Measurements from ENCODE around the gene ADAD1. TPM values are rescaled to one million over a fixed set of nuclear protein-coding genes. Genes with fewer than 3 reads are reported as not detected.
"Not testable (repeated sequence)": the region's sequence is repeated elsewhere in the genome, so short reads cannot be mapped to it uniquely, and the experiment has no call there.

ADAD1 gene
- total RNA-seq, 3 donors from 2014 or later = not detected

- intact Hi-C loops (cut with DNase I; ENCODE audit: low total_unique reads) = no loop called here
- Histone ChIP-seq H3K4me3 (no peak overlapping the region), H3K27ac (no peak overlapping the region), H3K9me3 (no peaks in the 10 kb centered on the region), H3K27me3 (no peaks in the 10 kb centered on the region), H3K4me1 (no peaks in the 10 kb centered on the region), H3K36me3 (peaks cover 3% of the 10 kb centered on the region)
- DNase-seq (ENCODE audit: low spot score in 2 of 2) = no peak
- TF ChIP-seq CTCF (IDR thresholded peaks at IDR 0.05) = no peak
- no peak for TF ChIP-seq POLR2A (IDR thresholded peaks at IDR 0.05)
- no peak for TF ChIP-seq POLR2AphosphoS5 (IDR thresholded peaks at IDR 0.05)
Observed at GRCh38 chr4:122346036-122346435, 32.8 kb upstream of the ADAD1 start.

- H3K36me3 ChIP-seq = peaks cover 3% of the 10 kb centered on the region
- H3K4me3 ChIP-seq = no peak overlapping the region
- DNase-seq (ENCODE audit: low spot score in 2 of 2) = no peak
- H3K27ac ChIP-seq = no peak overlapping the region
- intact Hi-C loops (cut with DNase I; ENCODE audit: low total_unique reads) = no loop called here
- no peaks in the 10 kb centered on the region for H3K4me1 ChIP-seq
- TF ChIP-seq POLR2A (IDR thresholded peaks at IDR 0.05) (no peak), POLR2AphosphoS5 (IDR thresholded peaks at IDR 0.05) (no peak)
- H3K27me3 ChIP-seq = no peaks in the 10 kb centered on the region
- no peaks in the 10 kb centered on the region for H3K9me3 ChIP-seq
Observed at GRCh38 chr4:122346503-122346902, 32.3 kb upstream of the ADAD1 start.

GRCh38 chr4:122356317-122356808 lies 22.4 kb upstream of the ADAD1 start:
- DNase-seq (ENCODE audit: low spot score in 2 of 2) = no peak
- intact Hi-C loops (cut with DNase I; ENCODE audit: low total_unique reads) = no loop called here
- Histone ChIP-seq H3K4me3 (no peak overlapping the region), H3K27ac (no peak overlapping the region), H3K36me3 (peaks cover 7% of the 10 kb centered on the region), H3K4me1 (no peaks in the 10 kb centered on the region), H3K27me3 (no peaks in the 10 kb centered on the region), H3K9me3 (no peaks in the 10 kb centered on the region)
- TF ChIP-seq POLR2AphosphoS5 (IDR thresholded peaks at IDR 0.05) (no peak), POLR2A (IDR thresholded peaks at IDR 0.05) (no peak), CTCF (IDR thresholded peaks at IDR 0.05) (no peak)

GRCh38 chr4:122360754-122361153 lies 18.1 kb upstream of the ADAD1 start:
- H3K27me3 ChIP-seq = no peaks in the 10 kb centered on the region
- H3K27ac ChIP-seq = no peak overlapping the region
- DNase-seq (ENCODE audit: low spot score in 2 of 2) = no peak
- TF ChIP-seq CTCF (IDR thresholded peaks at IDR 0.05) (no peak), POLR2AphosphoS5 (IDR thresholded peaks at IDR 0.05) (no peak), POLR2A (IDR thresholded peaks at IDR 0.05) (no peak)
- no peak overlapping the region for H3K4me3 ChIP-seq
- peaks cover 28% of the 10 kb centered on the region for H3K36me3 ChIP-seq
- intact Hi-C loops (cut with DNase I; ENCODE audit: low total_unique reads) = no loop called here
- H3K9me3 ChIP-seq = peaks cover 0 to 12% of the 10 kb centered on the region in 2 donors
- H3K4me1 ChIP-seq = no peaks in the 10 kb centered on the region

GRCh38 chr4:122364700-122365404 lies 14.0 kb upstream of the ADAD1 start:
- intact Hi-C loops (cut with DNase I; ENCODE audit: low total_unique reads) = no loop called here
- Histone ChIP-seq H3K27ac (no peak overlapping the region), H3K36me3 (peaks cover 24% of the 10 kb centered on the region), H3K27me3 (no peaks in the 10 kb centered on the region), H3K9me3 (peaks cover 7 to 42% of the 10 kb centered on the region in 2 donors), H3K4me1 (no peaks in the 10 kb centered on the region), H3K4me3 (no peak overlapping the region)
- TF ChIP-seq CTCF (IDR thresholded peaks at IDR 0.05) = no peak
- TF ChIP-seq POLR2AphosphoS5 (IDR thresholded peaks at IDR 0.05) = no peak
- no peak for TF ChIP-seq POLR2A (IDR thresholded peaks at IDR 0.05)
- no peak for DNase-seq (ENCODE audit: low spot score in 2 of 2)

GRCh38 chr4:122368786-122369185 lies 10.0 kb upstream of the ADAD1 start:
- H3K27me3 ChIP-seq; H3K4me3 ChIP-seq; H3K36me3 ChIP-seq; H3K27ac ChIP-seq; DNase-seq (ENCODE audit: low spot score in 2 of 2); intact Hi-C loops (cut with DNase I; ENCODE audit: low total_unique reads); H3K4me1 ChIP-seq: not testable (repeated sequence)
- H3K9me3 ChIP-seq = peaks cover 7 to 42% of the 10 kb centered on the region in 2 donors
